Measurements from ENCODE around the gene HM13.
"Not testable (repeated sequence)": the region's sequence is repeated elsewhere in the genome, so short reads cannot be mapped to it uniquely, and the experiment has no call there.

HM13 gene

GRCh38 chr20:31568041-31568731 lies 53.9 kb downstream of the HM13 start:
- no peak for DNase-seq (ENCODE audit: low spot score)

DNA sequence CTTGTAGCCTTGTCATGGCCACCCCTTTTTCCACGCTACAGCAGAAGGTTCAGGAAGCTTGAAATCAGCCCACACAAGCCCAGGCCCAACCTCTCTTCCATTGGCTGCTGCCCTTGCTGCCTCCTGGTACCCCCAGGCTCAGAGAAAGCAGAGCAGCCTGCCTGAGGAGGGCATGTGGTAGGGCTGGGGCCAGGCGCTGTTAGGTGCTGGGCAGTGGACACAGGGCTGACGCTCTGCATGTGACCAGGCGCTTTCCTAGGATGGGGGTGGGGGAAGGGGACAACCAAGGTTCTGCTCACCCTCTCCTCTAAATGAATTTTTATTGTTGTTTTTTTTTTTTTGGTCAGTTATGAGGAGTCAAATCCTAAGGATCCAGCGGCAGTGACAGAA lies 54.5 kb downstream of the HM13 start:
- no peak for DNase-seq (ENCODE audit: low spot score)

GRCh38 chr20:31569163-31570020 lies 55.1 kb downstream of the HM13 start:
- DNase-seq (ENCODE audit: low spot score): no peak

DNA sequence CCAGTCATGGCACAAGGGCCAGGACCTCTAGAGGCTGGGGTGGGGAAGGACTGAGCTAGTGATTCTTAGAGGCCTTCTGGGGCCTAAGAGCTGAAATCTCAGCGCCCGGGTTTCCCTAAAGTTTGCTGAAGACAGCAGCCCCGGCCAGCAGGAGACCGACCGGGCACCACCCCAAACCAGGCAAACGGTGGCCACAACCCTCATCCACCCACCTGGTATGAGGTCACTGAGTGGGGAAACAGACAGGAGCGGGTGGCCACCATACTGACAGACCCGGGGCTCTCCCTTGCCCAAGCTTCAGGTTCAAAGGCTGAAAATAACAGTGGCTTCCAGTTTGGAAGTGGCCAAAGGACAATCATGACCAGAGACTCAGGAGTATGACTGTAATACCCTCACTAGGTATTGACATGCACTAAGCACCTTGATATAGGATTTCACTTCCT lies 55.8 kb downstream of the HM13 start:
- DNase-seq (ENCODE audit: low spot score): no peak

DNA sequence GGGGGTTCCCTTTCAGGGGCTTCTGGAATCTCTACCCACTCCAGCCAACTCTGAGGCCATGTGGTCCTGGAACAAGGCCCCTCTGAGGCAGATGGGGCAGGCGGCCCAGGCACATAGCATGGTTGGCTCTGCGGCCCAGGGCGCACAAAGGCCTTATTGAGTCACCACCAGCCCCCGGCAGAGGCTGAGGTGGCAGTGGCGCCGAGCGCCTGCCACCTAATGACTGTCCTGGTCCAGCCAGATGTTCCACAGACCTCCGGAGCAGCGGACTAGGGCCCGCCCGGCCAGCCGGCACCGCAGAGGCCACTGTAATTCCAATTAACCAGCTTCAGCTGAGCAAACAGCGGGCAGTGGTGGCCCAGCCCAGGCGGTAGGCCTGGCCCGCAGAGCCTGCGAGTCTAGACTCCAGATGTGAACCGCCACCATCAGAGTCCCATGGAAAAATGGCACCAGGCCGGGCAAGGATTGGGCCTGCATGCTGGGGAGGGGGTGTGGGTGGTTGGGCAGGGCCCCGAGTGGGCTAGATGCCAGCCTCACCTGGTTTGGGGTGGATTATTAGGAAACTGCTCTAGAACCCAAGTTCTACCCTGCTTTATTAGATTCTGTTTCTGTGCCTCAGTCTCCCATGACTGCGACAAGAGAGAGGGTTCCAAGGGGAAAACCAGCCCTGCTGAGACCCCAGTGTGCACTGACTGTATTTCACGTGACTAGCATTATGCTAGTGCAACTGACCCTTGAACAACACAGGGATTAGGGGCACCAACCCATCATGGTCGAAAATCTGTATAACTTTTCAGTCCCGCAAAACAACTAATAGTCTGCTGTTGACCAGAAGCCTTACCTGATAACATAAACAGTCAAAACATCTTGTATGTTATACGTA lies 56.7 kb downstream of the HM13 start:
- DNase-seq (ENCODE audit: low spot score): no peak

DNA sequence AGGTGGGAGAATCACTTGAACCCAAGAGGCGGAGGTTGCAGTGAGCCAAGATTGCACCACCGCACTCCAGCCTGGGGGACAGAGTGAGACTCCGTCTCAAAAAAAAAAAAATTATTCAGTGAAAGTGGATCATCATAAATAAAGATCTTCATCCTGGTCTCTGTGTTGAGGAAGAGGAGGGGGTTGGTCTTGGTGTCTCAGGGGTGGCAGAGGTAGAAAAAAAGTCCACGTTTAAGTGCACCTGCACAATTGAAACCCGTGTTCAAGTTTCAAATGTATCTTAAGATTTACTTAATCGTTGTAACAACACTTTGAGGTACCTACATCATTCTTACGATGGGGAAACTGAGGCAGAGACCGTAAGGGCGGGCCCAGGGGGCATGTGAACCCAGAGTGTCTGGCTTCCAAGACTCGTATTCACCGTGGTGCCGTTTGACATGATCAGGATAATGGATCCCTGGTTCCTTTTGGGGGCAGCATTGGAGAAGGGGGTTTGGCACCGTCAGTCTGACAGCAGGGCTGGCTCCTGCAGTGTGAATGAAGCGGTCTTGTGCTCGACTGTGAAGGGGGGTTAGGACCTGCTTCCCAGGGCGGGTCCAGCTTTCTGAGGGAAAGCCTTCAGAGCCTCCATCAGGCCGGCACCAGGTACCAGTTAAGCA lies 57.9 kb downstream of the HM13 start:
- no peak for DNase-seq (ENCODE audit: low spot score)

DNA sequence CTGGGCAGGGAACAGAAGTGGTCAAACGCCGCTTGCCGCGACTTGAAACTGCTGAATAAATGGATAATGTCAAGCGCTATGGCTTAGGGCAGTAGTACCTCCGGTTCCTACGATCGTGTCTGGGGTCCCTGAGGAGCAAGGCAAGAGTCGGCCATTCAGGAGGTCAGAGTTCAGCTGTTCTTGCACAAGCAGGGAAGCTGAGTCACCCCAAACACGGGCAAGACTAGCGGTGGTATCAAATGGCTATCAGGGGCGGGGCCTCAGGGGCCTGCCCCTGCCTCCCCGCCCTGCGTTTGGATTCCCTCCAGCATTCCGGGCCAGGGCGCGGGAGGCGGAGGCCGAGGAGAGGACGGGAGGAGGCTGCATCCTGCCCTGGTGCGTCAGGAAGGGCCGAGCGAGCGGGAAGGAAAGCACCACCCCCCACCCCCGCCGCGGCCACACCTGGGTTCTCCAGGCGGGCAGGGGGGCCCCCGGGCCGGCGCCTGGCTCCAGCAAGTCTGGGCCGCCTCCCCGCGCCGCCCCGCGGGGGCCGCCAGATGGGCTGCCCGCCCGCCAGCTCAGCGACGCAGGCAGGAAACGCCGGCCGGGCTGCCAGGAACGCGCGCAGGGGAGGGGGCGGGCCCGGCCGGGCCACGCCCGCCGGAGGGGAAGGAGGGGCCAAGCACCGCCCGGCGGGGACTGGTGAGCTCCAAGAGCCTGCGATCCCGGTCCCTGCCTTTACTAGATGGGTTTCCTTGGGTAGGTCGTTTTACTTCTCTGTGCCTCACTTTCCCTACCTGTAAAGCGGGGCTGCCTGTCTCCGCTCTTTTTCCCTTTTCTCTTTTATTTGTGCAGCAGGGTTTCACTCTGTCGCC lies 58.7 kb downstream of the HM13 start:
- peak; percentile 92 for DNase-seq (ENCODE audit: low spot score)

- no peak for DNase-seq (ENCODE audit: low spot score)
Measured at GRCh38 chr20:31573555-31574321, 59.5 kb downstream of the HM13 start.

GRCh38 chr20:31574986-31575385 lies 60.7 kb downstream of the HM13 start:
- not testable (repeated sequence) for DNase-seq (ENCODE audit: low spot score)

GRCh38 chr20:31576751-31577150 lies 62.5 kb downstream of the HM13 start:
- no peak for DNase-seq (ENCODE audit: low spot score)

GRCh38 chr20:31577194-31577593 lies 63.0 kb downstream of the HM13 start:
- DNase-seq (ENCODE audit: low spot score): no peak

GRCh38 chr20:31578448-31579138 lies 64.4 kb downstream of the HM13 start:
- DNase-seq (ENCODE audit: low spot score): no peak

- DNase-seq (ENCODE audit: low spot score): no peak
Measured at GRCh38 chr20:31579245-31579644, 65.0 kb downstream of the HM13 start.

DNA sequence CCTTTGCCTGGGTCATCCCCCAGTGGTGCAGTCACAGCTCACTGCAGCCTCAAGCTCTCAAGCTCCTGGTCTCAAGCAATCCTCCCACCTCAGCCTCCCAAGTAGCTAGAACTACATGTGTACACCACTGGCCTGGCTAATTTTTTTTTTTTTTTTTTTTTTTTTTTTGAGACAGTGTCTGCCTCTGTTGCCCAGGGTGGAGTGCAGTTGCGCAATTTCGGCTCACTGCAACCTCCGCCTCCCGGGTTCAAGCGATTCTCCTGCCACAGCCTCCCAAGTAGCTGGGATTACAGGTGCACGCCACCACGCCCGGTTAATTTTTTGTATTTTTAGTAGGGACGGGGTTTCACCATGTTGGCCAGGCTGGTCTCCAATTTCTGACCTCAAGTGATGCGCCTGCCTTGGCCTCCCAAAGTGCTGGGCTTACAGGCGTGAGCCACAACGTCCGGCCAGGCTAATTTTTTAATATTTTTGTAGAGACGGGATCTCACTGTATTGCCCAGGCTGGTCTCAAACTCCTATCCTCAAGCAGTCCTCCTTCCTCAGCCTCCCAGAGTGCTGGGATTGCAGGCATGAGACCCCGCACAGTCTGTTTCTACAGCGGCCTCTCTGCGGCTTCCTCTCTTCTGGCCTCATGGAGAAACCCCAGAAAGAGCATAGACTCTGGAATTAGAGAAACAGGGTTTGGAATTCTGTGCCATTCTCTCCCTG lies 65.9 kb downstream of the HM13 start:
- DNase-seq (ENCODE audit: low spot score): not testable (repeated sequence)

GRCh38 chr20:31580706-31581105 lies 66.5 kb downstream of the HM13 start:
- no peak for DNase-seq (ENCODE audit: low spot score)

DNA sequence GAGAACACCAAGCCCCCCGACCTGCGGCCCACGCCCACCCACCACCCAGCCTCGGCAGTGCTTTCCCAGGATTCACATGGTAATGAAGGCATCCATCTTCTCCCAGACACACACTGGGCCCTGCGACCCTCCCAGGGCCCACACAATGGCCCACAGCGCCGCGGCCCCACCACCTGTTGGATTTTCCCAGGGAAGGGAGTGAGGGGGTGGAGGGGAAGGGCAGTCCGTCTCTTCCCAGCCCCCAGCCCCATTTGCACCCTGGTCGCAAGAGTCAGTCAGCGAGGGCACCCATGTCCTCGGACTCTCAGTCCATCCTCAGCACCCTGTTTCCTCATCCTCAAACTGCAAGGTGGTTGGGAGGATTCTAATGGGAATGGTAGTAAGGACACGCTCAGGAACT lies 67.1 kb downstream of the HM13 start:
- DNase-seq (ENCODE audit: low spot score): no peak

- DNase-seq (ENCODE audit: low spot score): no peak
Measured at GRCh38 chr20:31587545-31588389, 73.5 kb downstream of the HM13 start.

DNA sequence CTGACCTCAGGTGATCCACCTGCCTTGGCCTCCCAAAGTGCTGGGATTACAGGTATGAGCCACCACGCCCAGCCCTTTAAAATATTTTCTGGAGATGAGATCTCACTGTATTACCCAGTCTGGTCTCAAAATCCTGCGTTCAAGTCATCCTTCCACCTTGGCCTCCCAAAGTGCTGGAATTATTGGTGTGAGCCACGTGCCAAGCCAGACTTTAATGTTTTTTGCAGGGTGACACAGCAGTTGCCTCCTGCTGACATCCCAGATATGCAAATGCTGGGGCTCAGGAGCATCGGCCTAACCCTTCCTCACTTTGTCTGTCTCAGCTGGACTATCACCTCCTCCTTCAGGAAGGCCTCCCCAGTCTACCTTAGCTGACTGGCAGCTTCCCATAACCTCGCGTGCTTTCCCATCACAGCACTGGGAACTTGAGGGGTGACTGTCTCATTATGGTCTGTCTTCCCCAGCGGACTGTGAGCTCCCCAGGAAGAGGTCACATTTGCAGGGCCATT lies 76.5 kb downstream of the HM13 start:
- no peak for DNase-seq (ENCODE audit: low spot score)
